ENCODE data around the gene ASPHD1.
"Not testable (repeated sequence)": the region's sequence is repeated elsewhere in the genome, so short reads cannot be mapped to it uniquely, and the experiment has no call there.

Gene ASPHD1

GRCh38 chr16:29909851-29910250 is 9.6 kb downstream of the ASPHD1 start:
- not testable (repeated sequence) for DNase-seq

GRCh38 chr16:29910819-29911675 is 10.8 kb downstream of the ASPHD1 start:
- DNase-seq, result no peak

GRCh38 chr16:29911676-29912010 is 11.4 kb downstream of the ASPHD1 start:
- DNase-seq, result no peak

DNA sequence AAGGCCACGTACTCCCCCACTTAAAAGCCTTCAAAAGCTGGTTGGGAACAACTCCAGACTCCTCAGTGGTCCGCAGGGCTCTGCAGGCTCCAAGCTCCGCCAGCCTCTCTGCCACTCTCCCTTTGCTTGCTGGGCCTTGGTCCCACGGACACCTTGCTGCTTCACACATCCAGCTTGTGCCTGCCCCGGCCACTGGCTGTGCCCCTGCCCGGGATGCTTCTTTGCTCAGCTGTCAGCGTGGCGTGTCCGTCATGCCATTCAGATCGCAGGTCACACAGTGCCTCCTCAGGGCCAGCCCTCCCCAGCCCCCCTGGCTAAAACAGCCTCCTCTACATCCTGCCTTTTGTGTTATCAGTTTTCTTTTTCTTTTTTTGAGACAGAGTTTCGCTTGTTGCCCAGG is 11.8 kb downstream of the ASPHD1 start:
- DNase-seq, result no peak

- no peak for DNase-seq
Observed at GRCh38 chr16:29913514-29913913, 13.2 kb downstream of the ASPHD1 start.

GRCh38 chr16:29915590-29916247 is 15.4 kb downstream of the ASPHD1 start:
- DNase-seq, result no peak

GRCh38 chr16:29916979-29917378 is 16.7 kb downstream of the ASPHD1 start:
- DNase-seq, result no peak

GRCh38 chr16:29920288-29921033 is 20.2 kb downstream of the ASPHD1 start:
- DNase-seq, result no peak

GRCh38 chr16:29921034-29921385 is 20.7 kb downstream of the ASPHD1 start:
- no peak for DNase-seq

GRCh38 chr16:29922326-29922725 is 22.0 kb downstream of the ASPHD1 start:
- DNase-seq, result no peak

GRCh38 chr16:29922986-29923501 is 22.8 kb downstream of the ASPHD1 start:
- no peak for DNase-seq

DNA sequence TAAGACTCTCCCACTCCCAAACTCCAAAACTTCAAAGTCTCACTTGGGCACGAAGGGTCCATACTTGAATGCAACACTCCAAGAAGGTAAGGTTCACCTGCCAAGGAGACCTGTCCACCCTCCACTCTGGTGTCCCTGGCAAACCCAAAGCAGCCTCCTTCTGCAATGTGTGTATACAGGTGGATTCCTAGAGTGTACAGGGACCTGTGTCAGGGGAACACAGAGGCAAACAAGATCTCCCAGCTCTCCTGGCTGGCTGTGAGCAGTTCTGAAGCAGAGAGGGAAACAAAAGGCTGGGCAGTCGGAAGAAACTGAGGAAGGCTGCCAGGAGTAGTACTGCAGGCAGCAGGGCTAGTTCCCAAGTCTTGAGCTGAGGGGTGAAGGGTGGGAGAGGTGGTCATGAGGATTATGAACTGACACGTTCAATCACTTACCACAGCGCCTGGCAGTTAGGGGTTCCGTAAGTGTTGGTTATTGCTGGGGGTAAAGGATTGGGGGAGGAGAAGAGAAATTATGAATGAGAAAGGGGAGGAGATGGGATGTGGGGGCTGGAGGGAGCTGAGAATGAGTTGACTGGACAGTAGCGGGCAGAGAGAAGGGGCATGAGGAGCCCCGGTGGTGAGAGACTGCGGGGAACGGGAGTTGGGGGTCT is 24.9 kb downstream of the ASPHD1 start:
- DNase-seq, result no peak

GRCh38 chr16:29925781-29926710 is 25.8 kb downstream of the ASPHD1 start, which contains the start of gene KCTD13:
TSS of gene KCTD13 (minus strand) at chr16:29926226. CDS start at chr16:29926033, 193 bp downstream.
- peak; percentile 73 for DNase-seq

DNA sequence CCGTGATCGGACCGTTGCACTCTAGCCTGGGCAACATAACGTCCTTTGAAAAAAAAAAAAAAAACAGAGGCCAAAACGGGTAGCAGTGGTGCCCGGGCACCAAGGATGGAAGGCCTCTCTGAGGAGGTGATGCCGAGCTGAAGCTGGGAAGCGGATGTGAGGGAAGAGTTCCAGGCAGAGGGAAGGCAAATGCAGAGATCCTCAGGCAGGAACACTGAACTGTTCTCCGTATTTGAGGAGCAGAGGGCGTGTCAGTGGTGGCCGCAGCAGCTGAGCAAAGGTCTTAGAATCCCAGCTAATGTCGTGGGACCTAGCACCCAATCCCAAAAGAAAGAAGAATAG is 26.4 kb downstream of the ASPHD1 start:
- no peak for DNase-seq

DNA sequence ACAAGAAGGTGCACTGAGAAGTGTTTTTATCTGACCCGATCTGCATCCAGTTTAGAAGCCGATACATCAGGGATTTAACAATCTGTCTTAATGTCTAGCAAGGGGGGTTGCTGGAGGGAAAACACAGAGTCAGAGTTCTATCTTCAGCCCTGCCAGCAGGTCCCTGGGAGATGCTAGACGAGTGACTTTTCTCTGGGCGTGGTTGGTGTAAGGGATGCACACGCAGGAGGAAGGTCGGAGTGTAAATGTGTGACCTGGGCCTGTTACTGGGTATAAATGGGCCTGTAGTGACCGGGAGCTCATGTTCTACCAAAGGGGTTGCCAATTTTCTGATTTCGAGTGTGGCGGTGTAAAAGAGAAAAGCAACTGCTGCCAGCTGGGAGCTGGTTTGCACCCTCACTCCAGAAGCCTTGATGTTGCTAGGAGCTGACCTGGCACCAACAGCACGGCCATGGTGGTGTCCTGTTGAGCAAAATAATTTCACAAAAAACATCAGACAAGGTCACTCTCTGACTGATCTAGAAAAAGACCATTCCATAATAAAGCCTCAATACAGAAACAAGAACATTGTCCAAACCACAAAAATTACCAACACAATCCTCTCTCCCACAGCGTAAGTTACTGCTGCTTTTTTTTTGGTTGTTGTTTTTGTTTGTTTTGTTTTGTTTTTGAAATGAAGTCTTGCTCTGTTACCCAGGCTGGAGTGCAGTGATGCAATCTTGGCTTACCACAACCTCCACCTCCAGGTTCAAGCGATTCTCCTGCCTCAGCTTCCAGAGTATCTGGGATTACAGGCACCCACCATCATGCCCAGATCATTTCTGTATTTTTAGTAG is 27.0 kb downstream of the ASPHD1 start:
- no peak for DNase-seq

DNA sequence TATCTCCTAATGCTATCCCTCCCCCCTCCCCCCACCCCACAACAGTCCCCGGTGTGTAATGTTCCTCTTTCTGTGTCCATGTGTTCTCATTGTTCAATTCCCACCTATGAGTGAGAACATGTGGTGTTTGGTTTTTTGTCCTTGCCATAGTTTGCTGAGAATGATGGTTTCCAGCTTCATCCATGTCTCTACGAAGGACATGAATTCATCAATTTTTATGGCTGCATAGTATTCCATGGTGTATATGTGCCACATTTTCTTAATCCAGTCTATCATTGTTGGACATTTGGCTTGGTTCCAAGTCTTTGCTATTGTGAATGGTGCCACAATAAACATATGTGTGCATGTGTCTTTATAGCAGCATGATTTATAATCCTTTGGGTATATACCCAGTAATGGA is 31.5 kb downstream of the ASPHD1 start:
- not testable (repeated sequence) for DNase-seq

- no peak for DNase-seq
Observed at GRCh38 chr16:29940656-29941055, 40.4 kb downstream of the ASPHD1 start.

- DNase-seq, result peak; percentile 24
Observed at GRCh38 chr16:29943846-29944799, 43.8 kb downstream of the ASPHD1 start.

GRCh38 chr16:29947897-29948296 is 47.6 kb downstream of the ASPHD1 start:
- no peak for DNase-seq
